AG04449 (cell line): ENCODE measurements around the gene RBM45.
"Not testable (repeated sequence)": the region's sequence is repeated elsewhere in the genome, so short reads cannot be mapped to it uniquely, and the experiment has no call there.

Experiments used
- CTCF ChIA-PET: fragments of 350-600 bp; formaldehyde crosslinking; extraction: SDS; loops from one replicate; lab custom pipeline; 2021; ENCODE audit warnings: antibody characterized with exemption; lab: Yijun Ruan, JAX
- POLR2A ChIA-PET: fragments of 400-600, 350-600 bp; formaldehyde crosslinking; extraction: SDS; loops from one replicate; lab custom pipeline; 2020; ENCODE audit warnings: antibody characterized with exemption, inconsistent platforms; lab: Yijun Ruan, JAX
- DNase-seq: peaks from one replicate; pipeline ENCODE4 v3.0.0-alpha.2; 2010; ENCODE audit warnings: low read depth, low spot score
- H3K4me3 ChIP-seq: 2 replicates; pipeline ENCODE4 v1.5.1; 2011; ENCODE audit warnings: low read depth, mild to moderate bottlenecking, control low read depth, low read length
- CTCF ChIP-seq: IDR thresholded peaks from one replicate; pipeline ENCODE4 v1.5.1; 2011; ENCODE audit warnings: mild to moderate bottlenecking, moderate library complexity, low read length, control low read depth, inconsistent platforms; ENCODE audit not compliant: insufficient read depth; ENCODE audit errors: missing control alignments

RBM45 gene

DNA sequence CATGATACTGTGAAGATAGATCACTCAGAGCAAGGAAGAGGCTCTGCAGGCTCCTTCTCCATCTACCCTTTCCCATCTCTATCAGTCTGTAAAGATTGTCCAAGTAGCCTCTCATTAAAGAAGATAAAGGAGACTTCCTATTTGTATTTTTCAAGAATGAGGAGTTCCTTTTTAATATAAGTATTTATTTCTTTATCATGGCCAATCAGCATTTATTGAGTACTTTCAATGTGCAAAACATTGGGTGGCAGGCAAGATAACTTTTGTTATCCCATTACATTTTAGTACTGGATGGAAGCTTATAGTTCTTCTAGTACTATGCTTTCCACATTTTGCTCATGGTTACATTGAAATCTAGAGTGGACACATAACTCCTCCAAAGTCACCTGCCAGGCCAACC is 36.1 kb upstream of the RBM45 start:
- ChIA-PET CTCF (interaction anchor here (8.5 kb wide), 1 partner anchor 36 kb away, joined by 46 read pairs; the partner anchor contains the start of gene RBM45), POLR2A (no interaction called here)
- no peak for DNase-seq
- H3K4me3 ChIP-seq, result no peak overlapping the region
- no peak for TF ChIP-seq CTCF

GRCh38 chr2:178079279-178079678 is 33.0 kb upstream of the RBM45 start:
- DNase-seq, POLR2A ChIA-PET, CTCF ChIA-PET: not testable (repeated sequence)

GRCh38 chr2:178082408-178083045 is 29.7 kb upstream of the RBM45 start:
- H3K4me3 ChIP-seq, result no peak overlapping the region
- ChIA-PET CTCF (no interaction called here), POLR2A (no interaction called here)
- TF ChIP-seq CTCF, result no peak
- DNase-seq, result no peak

More at GRCh38 chr2:178079279-178079678, 33.0 kb upstream of the RBM45 start:
- not testable (repeated sequence) for H3K4me3 ChIP-seq

- DNase-seq, result no peak
- POLR2A ChIA-PET, result no interaction called here
- CTCF ChIA-PET, result interaction anchor here (1.2 to 2.1 kb wide), 3 partner anchors 29 to 335 kb away, joined by 3 to 5 read pairs (median 3); no protein-coding TSS in a partner anchor
- TF ChIP-seq CTCF, result no peak
- no peak overlapping the region for H3K4me3 ChIP-seq
Measured at GRCh38 chr2:178084273-178084672, 28.0 kb upstream of the RBM45 start.

DNA sequence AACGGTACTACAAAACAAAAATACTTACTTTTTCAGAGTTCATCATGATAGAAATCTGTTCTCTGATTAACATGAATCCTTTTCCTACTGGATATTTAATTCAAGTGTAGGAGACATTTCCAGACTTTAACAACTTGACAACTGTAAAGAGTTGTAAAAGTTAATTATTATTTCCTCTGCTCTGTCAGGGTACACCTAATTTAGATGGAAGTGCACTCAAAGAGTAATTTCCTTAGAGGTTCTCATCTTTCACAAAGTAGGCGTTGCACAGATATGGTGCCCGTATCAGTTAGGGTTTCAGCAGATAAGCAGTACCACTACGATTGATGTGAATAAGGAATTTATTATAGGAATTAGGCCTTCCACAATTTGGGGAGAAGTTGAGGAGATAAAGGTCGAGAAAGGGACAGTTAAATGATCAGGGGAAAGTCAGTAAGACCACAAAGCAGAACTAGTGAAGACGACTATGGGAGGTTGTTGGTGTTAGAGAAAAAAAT is 23.4 kb upstream of the RBM45 start:
- TF ChIP-seq CTCF, result no peak
- POLR2A ChIA-PET, result no interaction called here
- DNase-seq, result no peak
- H3K4me3 ChIP-seq, result no peak overlapping the region
- CTCF ChIA-PET, result interaction anchor here (2.0 kb wide), 1 partner anchor 22 kb away, joined by 6 read pairs; no protein-coding TSS in a partner anchor

- ChIA-PET CTCF (interaction anchor here (1.1 kb wide), 1 partner anchor 21 kb away, joined by 3 read pairs; the partner anchor contains the start of gene PDE11A), POLR2A (no interaction called here)
- no peak for TF ChIP-seq CTCF
- DNase-seq, result no peak
- H3K4me3 ChIP-seq, result no peak overlapping the region
Measured at GRCh38 chr2:178093471-178093870, 18.8 kb upstream of the RBM45 start.
